OCI-LY3 (cell line): ENCODE results near the gene SDHAF2.

Experiments used
- CTCF ChIP-seq: fragments of 200-600, 300-600 bp; sonication (generic); IDR thresholded peaks from 2 replicates; pipeline ENCODE4 v1.5.1; 2014; ENCODE audit warnings: antibody characterized with exemption, low read length, low read depth
- EZH2phosphoT487 ChIP-seq: fragments of 200-600 bp; shearing (Covaris generic); IDR thresholded peaks from 2 replicates; pipeline ENCODE4 v1.6.1; 2018; ENCODE audit warnings: antibody characterized with exemption, mixed run types, low read depth

GRCh38 chr11:61468002-61468401 lies 38.1 kb downstream of the SDHAF2 start:
- TF ChIP-seq CTCF (no peak), EZH2phosphoT487 (no peak)
